ENCODE results near the gene AKAP6.
A peak's percentile ranks its signal among the peaks of the same experiment; 100 is the strongest.

AKAP6 gene

DNA sequence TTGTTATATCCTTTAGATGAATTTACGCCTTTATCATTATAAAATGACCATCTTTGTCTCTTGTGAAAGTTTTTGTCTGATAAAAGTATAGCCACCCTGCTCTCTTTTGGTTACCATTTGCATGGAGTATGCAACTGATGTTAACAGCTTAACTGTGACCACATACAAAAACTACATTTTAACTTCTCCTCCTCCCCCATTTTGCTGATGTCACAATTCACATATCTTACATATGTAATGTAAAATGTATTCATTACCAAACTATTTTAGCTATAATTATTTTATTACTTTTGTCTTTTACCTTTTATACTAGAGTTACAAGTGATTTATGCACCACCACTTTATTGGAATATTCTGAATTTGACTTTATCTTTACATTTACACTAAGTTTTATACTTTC lies 425.1 kb downstream of the AKAP6 start:
- POLR2A ChIA-PET (ENCODE audit: low non-redundant PET), result no interaction called here
- TF ChIP-seq, protein P1, sequence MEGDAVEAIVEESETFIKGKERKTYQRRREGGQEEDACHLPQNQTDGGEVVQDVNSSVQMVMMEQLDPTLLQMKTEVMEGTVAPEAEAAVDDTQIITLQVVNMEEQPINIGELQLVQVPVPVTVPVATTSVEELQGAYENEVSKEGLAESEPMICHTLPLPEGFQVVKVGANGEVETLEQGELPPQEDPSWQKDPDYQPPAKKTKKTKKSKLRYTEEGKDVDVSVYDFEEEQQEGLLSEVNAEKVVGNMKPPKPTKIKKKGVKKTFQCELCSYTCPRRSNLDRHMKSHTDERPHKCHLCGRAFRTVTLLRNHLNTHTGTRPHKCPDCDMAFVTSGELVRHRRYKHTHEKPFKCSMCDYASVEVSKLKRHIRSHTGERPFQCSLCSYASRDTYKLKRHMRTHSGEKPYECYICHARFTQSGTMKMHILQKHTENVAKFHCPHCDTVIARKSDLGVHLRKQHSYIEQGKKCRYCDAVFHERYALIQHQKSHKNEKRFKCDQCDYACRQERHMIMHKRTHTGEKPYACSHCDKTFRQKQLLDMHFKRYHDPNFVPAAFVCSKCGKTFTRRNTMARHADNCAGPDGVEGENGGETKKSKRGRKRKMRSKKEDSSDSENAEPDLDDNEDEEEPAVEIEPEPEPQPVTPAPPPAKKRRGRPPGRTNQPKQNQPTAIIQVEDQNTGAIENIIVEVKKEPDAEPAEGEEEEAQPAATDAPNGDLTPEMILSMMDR (conservative IDR thresholded peaks at IDR 0.05; ENCODE audit: low read depth), result no peak
- no peak for DNase-seq (ENCODE audit: low spot score)
- no peak overlapping the region for H3K27ac ChIP-seq
- CTCF ChIA-PET, result no interaction called here

DNA sequence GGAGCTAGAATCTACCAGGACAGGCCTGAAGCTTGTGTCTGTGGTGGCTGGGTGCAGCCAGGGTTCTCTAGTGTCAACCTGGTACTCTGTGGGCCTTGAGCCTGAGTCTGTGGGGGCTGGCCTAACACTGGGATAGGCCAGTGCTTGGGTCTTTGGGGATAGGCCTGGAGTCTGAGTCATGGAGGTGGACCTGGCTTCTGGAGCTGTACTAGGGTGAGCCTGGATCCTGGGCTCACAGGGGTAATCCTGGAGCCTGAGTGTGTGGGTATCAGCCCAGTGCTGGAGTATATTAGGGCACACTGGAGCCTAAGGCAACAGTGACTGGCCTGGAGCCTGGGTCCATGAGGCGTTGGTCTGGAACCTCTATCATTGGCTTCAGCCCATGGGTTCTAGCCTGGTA lies 427.1 kb downstream of the AKAP6 start:
- TF ChIP-seq, protein P1 (conservative IDR thresholded peaks at IDR 0.05; ENCODE audit: low read depth), result no peak
- DNase-seq (ENCODE audit: low spot score), result no peak
- CTCF ChIA-PET, result no interaction called here
- POLR2A ChIA-PET (ENCODE audit: low non-redundant PET), result no interaction called here
- no peak overlapping the region for H3K27ac ChIP-seq

DNA sequence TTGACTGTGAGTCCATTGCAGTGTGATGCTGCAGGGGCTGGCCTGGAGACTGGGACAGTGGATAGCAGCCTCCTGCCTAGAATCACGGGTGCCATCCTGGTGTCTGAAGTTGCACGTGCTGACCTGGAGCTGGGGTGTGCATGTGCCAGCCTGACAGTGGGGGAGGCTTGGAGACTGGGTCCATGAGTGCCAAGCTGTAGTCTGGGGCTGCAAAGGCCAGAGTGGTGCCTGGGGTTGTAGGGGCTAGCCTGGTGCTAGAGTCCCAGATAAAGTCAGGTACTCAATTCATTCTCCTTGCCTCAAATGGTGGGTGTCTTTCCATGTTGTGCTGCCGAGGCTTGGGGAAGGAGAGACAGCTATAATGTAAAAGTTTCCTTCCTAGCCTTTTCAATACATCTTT lies 427.7 kb downstream of the AKAP6 start:
- ChIA-PET POLR2A (ENCODE audit: low non-redundant PET) (no interaction called here), CTCF (no interaction called here)
- H3K27ac ChIP-seq, result no peak overlapping the region
- TF ChIP-seq, protein P1 (conservative IDR thresholded peaks at IDR 0.05; ENCODE audit: low read depth), result no peak
- no peak for DNase-seq (ENCODE audit: low spot score)

DNA sequence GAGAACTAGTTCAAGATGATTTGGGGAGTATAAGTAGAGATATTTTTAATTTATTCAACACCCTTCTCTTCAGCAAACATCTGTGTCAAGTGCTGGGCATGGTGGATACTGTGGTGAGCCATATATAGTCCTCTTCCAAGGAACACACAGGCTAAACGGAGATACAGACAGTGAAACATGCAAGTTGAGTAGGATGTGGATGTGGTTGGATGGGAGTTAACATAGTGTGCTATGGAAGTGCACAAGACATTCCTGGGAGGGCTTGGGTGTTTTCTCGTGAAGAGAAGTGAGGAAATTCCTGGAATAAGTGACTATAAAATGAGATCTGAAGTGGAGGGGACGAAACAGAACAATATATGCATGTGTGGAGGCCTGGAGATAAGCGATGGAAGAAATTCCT lies 428.5 kb downstream of the AKAP6 start:
- TF ChIP-seq, protein P1 (conservative IDR thresholded peaks at IDR 0.05; ENCODE audit: low read depth), result no peak
- ChIA-PET CTCF (no interaction called here), POLR2A (ENCODE audit: low non-redundant PET) (no interaction called here)
- no peak overlapping the region for H3K27ac ChIP-seq
- no peak for DNase-seq (ENCODE audit: low spot score)

DNA sequence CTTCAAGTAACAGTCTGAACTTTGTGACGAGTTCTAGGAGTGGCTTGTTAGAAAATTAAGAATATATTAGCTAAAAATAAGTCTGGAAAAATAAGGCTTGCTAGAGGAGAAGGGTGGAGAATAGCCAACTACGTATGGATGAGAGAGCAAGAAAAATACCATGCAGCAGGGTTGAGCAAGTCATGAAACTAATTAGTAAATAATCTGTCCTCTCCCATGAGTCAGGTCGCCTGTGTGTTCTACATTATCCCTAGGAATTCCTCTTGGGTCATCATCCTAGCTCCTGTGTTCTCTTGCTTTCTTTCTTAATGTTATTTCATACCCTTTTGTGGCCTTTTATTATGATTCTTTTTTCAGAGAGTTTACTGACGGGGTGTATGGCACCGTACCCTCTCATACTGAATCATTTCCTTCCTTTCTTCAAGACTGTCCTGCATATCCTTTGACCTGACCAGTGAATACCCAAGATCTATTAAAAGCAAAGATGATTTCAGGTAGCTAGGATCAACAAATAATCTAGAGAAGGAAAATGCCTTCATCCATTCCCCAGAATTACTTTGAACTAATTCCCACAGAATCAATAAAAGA lies 432.4 kb downstream of the AKAP6 start:
- TF ChIP-seq, protein P1 (conservative IDR thresholded peaks at IDR 0.05; ENCODE audit: low read depth), result no peak
- POLR2A ChIA-PET (ENCODE audit: low non-redundant PET), result no interaction called here
- peak; percentile 2 for DNase-seq (ENCODE audit: low spot score)
- CTCF ChIA-PET, result interaction anchor here (0.5 kb wide), 1 partner anchor 940 kb away, joined by 3 read pairs; no protein-coding TSS in a partner anchor
- no peak overlapping the region for H3K27ac ChIP-seq

DNA sequence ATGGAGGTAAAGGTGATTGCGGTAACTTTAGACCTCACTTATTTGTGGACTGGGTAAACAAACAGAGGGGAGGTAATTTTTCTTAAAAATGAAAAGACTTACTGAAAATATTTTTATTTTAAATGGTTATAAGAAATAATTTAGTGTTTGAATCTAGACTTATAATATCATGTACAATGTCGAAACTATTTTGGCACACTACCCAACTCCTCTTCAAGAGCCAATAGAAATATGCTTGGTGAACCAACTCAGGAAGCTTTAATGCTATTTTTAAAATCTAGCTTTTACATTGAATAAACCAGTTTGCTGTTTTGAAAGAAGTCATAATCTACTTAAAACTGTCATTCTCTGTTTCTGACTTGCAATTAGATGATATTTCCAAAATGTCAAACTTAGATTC lies 433.8 kb downstream of the AKAP6 start:
- TF ChIP-seq, protein P1 (conservative IDR thresholded peaks at IDR 0.05; ENCODE audit: low read depth), result no peak
- no peak overlapping the region for H3K27ac ChIP-seq
- CTCF ChIA-PET, result no interaction called here
- POLR2A ChIA-PET (ENCODE audit: low non-redundant PET), result no interaction called here
- DNase-seq (ENCODE audit: low spot score), result no peak
